SH-SY5Y (cell line): Measurements from ENCODE around the gene DLG2.

ENCODE experiments used
- GATA2 ChIP-seq: IDR thresholded peaks from 2 replicates; pipeline ENCODE4 v1.6.1; 2011; ENCODE audit warnings: mild to moderate bottlenecking, low read depth, low read length
- GATA3 ChIP-seq: IDR thresholded peaks from 2 replicates; pipeline ENCODE4 v1.6.1; 2011; ENCODE audit warnings: low read depth, mild to moderate bottlenecking, low read length, moderate library complexity

GRCh38 chr11:84685976-84686375 lies 941.2 kb downstream of the DLG2 start:
- TF ChIP-seq GATA2 (no peak), GATA3 (no peak)
